T47D (cell line): Measurements from ENCODE around the gene RXRA.
"Not testable (repeated sequence)": the region's sequence is repeated elsewhere in the genome, so short reads cannot be mapped to it uniquely, and the experiment has no call there.

ENCODE experiments used
- DNase-seq, 2 experiments: peaks; one replicate each; pipeline versions ENCODE4 v3.0.0 to v3.0.0-alpha.2; 2011 to 2012; ENCODE audit warnings: low read depth in 1 of 2, low spot score in 1 of 2
- JUND ChIP-seq: IDR thresholded peaks from 2 replicates; pipeline ENCODE4 v1.6.1; 2012; ENCODE audit warnings: low read depth
- in situ Hi-C: cut with HindIII; loops from 2 replicates; pipeline ENCODE4 v1.10.0; 2016; ENCODE audit warnings: low sequenced_read_pairs, low pct_unique_long_range_greater_than_20kb

RXRA gene

DNA sequence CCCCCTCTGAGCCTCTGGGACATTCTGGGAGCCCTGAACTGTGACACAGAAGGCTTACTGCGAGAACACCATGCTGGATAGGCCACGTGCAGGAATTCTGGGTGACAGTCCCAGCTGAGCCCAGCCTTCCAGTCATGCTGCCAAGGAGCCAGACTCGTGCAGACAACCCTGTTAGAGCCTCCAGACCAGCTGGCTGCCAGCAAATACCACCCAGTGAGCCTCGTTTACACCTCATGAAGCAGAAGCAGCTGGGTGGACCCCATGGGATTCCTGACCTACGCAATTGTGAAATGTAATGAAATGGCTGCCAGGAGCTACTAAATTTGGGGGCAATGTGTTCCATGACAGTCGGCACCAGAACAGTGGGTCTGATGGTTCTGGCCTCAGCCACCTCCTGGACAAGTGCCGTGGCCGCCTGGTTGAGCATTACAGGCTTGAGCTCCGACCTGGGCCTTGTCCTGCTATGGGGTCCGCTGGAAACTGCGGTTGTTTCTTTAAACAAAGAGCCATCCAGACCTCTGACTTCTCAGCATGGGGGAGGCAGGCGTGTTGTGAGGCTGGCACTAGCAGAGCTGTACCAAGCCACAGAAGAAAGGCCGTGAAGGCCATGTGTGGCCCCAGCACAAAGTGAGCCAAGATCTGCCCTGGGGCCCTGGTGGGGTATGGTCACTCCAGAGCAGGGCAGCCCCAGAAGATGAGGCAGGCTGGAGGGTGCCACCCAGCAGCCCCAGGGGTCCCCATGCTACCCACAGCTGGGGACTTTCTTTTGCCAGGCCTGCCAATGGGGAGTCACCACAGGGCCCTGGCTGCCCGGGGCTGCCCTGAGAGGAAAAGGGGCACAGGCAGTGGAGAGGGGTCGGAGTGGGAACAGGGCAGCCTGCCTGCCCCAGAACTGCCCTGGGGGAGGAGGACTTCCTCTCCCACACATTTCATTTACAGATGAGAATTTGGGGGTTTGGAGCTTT, 19.3 kb upstream of the RXRA start:
- in situ Hi-C loops = no loop called here
- no peak for TF ChIP-seq JUND
- no peak for DNase-seq

DNA sequence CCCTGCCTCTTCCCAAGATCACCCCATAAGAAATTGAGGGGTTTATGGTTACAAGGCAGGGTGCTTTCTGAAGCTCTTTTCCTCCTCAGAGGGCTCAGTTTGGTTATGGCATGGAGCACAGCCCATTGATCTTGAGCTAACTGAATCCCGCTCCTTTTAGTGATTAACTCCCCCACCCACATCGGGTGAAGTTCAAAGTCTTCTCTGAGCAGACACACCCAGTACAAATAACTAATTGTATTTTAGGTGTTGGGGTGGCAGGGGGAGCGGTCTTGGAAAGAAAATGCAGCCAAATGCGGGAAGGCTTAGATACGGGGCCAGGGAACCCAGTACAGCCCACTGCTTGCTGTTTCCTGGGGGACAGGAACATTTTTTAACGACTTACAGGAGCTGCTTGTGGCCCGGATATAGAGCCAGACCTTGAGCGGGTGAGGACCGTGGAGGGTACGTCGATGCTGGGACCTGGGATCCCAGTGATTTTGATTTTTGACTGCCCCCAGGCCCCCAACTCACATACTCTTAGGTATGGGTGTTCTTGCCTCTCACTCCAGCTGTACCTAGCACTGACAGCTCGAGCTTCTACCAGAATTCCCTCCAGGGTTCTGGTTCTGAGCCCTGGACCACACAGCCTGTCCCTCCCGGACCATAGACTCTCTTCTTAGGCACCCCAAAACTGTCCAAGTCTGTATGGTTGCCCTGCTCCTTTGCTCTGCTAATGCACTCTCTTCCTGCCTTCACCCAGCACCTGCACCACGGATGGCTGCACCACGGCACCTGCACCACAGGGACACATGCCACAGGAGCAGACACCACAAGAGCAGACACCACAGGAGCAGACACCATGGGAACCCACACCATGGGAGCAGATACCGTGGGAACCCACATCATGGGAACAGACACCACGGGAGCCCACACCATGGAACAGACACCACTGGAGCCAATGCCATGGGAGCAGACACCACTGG, 18.3 kb upstream of the RXRA start:
- in situ Hi-C loops = no loop called here

DNA sequence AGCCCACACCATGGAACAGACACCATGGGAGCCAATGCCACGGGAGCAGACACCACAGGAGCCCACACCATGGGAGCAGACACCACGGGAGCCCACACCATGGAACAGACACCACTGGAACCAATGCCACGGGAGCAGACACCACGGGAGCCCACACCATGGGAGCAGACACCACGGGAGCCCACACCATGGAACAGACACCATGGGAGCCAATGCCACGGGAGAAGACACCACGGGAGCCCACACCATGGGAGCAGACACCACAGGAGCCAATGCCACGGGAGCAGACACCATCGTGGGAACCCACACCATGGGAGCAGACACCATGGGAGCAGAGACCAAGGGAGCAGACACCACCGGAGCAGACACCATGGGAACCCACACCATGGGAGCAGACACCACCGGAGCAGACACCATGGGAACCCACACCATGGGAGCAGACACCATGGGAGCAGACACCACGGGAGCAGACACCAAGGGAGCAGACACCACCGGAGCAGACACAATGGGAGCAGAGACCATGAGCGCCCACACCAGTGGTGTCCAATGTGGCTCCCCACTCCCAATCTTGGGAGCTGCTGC, 17.5 kb upstream of the RXRA start:
- in situ Hi-C loops, DNase-seq: not testable (repeated sequence)

More for the DNA sequence above, 18.3 kb upstream of the RXRA start:
- DNase-seq = no peak
- no peak for TF ChIP-seq JUND

DNA sequence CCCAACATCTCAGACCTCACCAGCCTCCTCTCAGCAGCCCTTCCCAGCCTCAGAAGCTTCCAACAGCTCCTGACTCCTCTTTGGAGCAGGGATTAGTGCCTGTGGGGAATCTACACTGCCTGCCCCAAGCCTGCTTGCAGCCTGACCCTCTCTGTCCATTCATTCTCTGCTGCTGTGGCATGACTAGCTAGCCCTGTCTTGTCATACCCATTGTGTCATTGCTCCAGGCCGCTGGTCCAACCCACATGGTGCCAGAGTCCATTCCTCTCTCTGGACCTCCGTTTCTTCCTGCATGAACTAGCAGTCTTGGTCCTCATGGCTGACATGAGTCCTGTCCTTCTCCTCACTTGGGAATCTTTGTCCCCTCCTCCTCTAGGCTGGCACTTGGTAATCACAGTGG, 12.8 kb upstream of the RXRA start:
- in situ Hi-C loops = no loop called here
- no peak for TF ChIP-seq JUND
- no peak for DNase-seq

DNA sequence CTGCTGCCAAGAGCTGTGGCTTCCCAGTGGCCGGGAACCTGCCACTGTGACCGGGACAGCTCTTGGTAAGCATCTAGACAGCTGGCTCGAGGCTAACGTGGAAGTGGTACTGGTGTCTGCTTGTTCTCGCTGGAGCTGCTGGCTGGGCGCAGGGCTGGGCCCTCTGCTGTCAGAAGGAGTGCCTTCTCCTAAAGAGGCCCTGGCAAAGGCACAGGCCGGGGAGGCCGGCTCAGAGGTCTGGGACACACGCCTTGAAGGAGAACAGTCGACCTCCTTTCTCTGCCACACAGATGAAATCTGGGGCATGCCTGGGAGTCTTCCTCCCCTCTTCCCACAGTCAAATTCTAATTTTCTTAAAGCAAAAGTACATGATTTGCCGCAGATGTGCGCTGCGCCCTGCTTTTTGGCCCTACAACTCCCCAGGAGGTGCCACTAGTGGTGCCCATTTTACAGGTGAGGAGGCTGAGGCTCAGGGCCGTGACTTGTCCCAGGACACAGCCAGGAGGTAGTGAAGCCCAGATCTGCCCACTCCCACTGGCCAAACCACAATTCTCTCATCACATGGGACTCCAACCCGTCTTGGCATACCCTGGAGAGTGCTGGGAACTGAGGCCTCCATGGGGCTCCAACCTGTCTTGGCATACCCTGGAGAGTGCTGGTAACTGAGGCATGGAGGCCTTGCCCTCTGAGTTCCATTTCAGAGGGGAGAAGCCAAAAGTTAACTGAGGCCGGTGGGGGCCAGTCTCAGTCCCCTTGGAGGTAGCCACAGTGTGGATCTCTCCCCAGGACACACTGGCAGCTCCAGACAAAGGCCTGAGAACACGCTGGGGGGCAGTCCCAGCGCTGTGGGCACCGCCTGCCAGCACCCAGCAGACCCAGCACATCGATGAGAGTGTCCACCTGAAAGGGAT, 12.0 kb upstream of the RXRA start:
- DNase-seq = no peak
- no peak for TF ChIP-seq JUND
- in situ Hi-C loops = no loop called here

DNA sequence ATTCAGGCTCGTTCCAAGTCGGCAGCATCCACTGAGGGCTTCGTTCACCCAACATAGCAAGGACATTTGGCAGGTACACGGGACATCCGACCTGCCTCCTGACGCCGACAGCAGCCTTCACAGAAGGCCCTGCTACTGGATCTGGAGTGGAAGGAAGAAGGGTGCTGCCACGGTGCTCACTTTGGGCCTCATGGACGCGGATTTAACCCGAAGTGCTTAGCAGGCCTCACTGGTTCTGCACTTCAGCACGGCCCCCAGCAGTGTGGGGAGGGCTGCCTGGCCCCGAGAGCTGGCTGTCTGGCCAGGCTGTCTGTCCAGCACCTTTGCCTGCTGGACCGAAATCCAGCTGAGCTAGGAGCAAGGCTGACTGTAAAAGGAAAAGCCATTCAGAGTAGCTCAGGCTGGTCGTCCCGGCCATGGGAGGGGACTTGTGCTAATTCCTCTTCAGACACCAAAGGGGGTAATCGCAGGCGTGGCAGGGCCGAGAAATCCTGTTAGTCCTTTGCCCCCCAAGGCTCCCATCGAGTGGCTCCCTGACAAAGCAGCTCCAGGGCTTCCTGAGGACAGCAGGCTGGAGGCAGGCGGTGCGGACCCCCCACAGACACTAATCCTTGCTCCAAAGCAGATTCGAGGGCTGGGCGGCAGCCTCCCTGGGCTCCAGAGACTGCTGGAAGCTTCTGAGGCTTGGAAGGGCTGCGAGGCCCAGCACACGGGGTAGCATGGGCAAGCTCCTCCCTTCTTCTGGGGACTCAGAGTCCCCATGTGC, 11.1 kb upstream of the RXRA start:
- in situ Hi-C loops = no loop called here
- TF ChIP-seq JUND = no peak

DNA sequence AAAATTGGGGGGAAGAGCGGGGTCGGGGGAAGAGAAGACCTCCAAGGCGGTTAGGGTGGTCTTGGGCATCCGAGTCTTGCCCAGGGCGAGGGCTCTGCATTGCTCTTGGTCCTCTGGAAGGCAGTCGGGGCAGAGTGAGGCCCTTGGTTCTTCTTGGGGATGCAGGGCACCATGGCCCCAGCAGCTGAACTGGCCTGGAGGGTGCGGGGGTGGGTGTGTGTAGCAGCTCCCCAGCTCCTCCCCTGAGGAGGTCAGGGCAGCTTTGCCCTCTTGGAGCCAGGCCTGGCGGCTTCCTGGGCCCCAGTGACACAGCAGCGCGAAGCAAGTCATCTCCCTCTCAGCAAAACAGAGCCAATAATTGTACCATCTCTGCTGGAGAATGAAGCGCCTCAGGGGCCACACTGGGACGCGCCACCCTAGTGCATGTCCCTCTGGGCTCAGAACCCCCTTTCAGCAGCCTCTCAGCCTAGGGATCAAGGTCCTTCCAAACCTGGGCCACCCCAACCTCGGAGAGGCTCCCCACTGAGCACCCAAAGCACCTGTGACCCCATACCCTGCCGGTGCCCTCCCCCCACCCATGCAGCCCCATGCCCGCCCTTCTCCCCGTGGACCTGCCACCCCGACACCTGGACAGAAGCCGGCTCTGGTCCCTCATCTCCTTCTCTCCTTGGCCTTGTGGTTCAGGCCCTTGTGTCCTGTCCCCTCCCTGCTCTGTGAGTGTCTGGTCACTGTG, 10.4 kb upstream of the RXRA start:
- no peak for DNase-seq
- in situ Hi-C loops = no loop called here
- TF ChIP-seq JUND = no peak

More for the DNA sequence above, 11.1 kb upstream of the RXRA start:
- no peak for DNase-seq

DNA sequence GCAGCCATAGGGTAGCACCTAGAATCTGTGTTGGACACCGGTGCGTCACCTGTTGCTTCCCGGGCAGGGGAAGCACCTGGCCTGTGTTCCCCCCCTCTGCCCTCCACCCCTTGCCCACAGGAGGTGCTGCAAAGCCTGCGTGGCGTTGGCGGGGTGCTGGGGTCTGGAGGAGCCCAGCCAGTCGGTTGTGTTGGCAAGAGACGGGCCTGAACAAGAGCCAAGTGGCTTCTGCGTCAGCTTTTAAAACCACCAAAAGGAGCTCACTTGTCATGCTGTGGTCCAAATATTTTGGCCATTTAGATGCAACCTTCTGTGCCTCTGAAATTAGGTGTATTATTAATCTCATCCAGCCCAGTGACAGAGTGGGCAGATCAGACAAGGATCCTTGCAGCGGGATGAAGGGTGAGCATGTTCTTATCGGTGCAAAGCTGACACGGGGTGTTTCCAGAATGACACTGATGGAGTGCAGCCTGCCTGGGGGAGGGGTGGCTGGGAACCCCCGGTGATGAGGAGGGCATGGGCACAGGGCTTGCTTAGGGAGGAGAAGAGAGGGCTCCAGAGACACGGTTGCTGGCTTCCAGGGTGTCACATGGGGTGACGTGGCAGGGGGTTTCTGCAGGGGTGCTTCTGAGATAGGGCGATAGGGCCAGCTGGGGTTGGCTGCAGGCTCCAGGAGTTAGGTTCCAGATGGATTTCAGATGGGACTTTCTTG, 9.7 kb upstream of the RXRA start:
- no peak for TF ChIP-seq JUND
- in situ Hi-C loops = no loop called here

DNA sequence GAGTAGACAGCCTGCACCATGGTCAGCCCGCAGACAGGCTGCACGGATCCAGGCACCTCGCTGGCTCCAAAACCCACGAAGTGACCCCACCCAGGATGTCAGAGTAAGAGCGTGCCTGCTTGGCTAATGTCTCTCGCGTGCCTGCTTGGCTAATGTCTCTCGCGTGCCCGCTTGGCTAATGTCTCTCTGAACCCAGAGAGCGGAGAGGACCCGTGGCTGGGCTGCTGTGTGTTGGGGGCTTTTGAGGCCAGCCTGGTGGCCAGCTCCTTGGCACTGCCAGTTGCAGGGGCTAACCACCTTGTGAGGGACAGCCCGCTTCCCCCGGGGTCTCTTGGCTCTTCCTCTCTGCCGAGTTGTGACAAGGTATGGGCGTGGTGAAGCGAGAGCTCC, 8.9 kb upstream of the RXRA start:
- TF ChIP-seq JUND = no peak
- DNase-seq = no peak
- in situ Hi-C loops = no loop called here

More for the DNA sequence above, 9.7 kb upstream of the RXRA start:
- no peak for DNase-seq
